Mesodermal cell (in vitro differentiated cells): ENCODE measurements around the gene FLAD1.
A peak's percentile ranks its signal among the peaks of the same experiment; 100 is the strongest.

Source experiments
- H3K27ac ChIP-seq: 2 replicates; pipeline ENCODE4 v1.7.0; 2013; ENCODE audit warnings: mild to moderate bottlenecking, low read depth, low read length, moderate library complexity; ENCODE audit not compliant: severe bottlenecking
- H3K36me3 ChIP-seq: 2 replicates; pipeline ENCODE4 v1.7.1; 2013; ENCODE audit warnings: mild to moderate bottlenecking, low read length, moderate library complexity; ENCODE audit not compliant: control insufficient read depth, insufficient read depth
- H3K4me1 ChIP-seq: one replicate; pipeline ENCODE4 v1.7.1; 2013; ENCODE audit warnings: mild to moderate bottlenecking, low read length; ENCODE audit not compliant: insufficient read depth, control insufficient read depth, poor library complexity, severe bottlenecking
- H3K4me3 ChIP-seq: 2 replicates; pipeline ENCODE4 v1.7.0; 2013; ENCODE audit warnings: low read length, control low read depth, mild to moderate bottlenecking; ENCODE audit not compliant: insufficient read depth, poor library complexity, severe bottlenecking; ENCODE audit errors: extremely low read depth
- H3K9me3 ChIP-seq: 2 replicates; pipeline ENCODE4 v1.7.1; 2013; ENCODE audit warnings: mild to moderate bottlenecking, low read length, moderate library complexity; ENCODE audit not compliant: control insufficient read depth
- WGBS, 2 experiments: methylation state at CpG; one replicate each; pipeline ENCODE4 v1.1.5; 2013; ENCODE audit warnings: missing lambda C conversion rate in 2 of 2; ENCODE audit not compliant: insufficient coverage in 2 of 2; 5-methylcytosine and 5-hydroxymethylcytosine counted together

FLAD1 gene

DNA sequence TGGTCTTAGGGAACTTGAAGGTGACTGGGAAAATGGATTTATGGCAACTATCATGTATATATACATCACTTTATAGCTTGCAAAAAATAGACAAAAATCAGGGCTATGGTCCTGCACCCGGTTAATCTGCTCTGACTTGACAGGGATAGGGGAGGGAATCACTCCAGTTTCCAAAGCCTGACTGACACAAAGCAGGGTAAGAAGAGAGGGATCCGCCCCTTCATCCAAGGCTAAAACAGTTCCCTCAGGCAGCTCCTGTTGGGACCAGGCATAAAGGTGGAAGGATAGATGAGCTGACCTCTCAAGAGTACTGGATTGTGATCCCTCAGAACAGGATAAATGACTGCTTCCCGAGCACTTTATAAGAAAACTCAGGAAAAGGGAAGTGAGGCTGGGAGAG, 28.6 kb upstream of the FLAD1 start:
- H3K4me3 ChIP-seq: no peak overlapping the region
- peaks cover 30% of the 10 kb centered on the region for H3K4me1 ChIP-seq
- H3K27ac ChIP-seq: no peak overlapping the region
- WGBS, 2 experiments: 79 to 90% methylated on average over 2 of the region's 3 CpGs
- no peaks in the 10 kb centered on the region for H3K9me3 ChIP-seq
- H3K36me3 ChIP-seq: peaks cover 35% of the 10 kb centered on the region

DNA sequence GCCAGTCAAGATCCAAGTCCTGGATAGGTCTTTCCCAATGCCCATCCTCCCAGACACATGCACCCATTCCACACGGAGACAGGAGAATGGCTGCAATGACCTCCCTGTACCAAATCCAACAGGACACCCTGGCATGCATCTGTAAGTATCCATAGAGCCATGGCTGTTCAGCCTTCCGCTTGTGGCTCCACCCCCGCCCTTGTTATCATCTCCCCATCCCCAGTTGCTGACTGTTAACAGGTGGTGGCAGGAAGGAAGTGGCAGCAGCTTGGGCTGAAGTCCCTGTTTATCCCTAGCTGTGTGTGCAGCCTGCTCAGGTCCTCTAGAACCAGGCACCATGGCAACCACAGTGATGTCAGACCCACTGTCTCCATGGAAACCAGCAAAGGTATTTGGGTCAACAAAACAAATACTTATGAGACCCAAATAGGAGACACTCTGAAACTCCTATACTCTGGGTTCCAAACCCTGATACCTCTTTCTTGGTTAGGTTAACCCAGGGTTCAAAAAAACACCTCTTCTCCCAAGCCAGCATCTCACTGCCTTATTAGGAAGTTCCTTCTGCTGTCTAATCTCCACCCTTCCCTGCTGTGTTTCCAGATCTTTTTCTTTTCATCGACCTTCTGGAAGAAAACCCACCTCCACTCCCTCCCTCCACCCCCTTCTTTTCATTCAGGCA, 28.0 kb upstream of the FLAD1 start:
- Histone ChIP-seq H3K9me3 (no peaks in the 10 kb centered on the region), H3K4me1 (peaks cover 30% of the 10 kb centered on the region), H3K4me3 (peak overlapping the region; percentile 61), H3K36me3 (peaks cover 38% of the 10 kb centered on the region), H3K27ac (peak overlapping the region; percentile 98)
- WGBS, 2 experiments: 0 to 44% methylated on average over 2 to 3 of the region's 4 CpGs

- Histone ChIP-seq H3K4me3 (peak within 1 kb of the TSS; percentile 61), H3K9me3 (no peaks in the 10 kb centered on the region), H3K4me1 (peaks cover 37% of the 10 kb centered on the region), H3K27ac (peak within 1 kb of the TSS; percentile 98), H3K36me3 (peaks cover 30% of the 10 kb centered on the region)
- WGBS, 2 experiments: 0% methylated on average over 11 to 14 of the region's 18 CpGs
These were observed 27.2 kb upstream of the FLAD1 start, which contains the start of gene PBXIP1 for GRCh38 chr1:154955718-154956543. TSS of gene PBXIP1 (minus strand) at chr1:154956099. CDS start at chr1:154953721, 2,378 bp downstream.

DNA sequence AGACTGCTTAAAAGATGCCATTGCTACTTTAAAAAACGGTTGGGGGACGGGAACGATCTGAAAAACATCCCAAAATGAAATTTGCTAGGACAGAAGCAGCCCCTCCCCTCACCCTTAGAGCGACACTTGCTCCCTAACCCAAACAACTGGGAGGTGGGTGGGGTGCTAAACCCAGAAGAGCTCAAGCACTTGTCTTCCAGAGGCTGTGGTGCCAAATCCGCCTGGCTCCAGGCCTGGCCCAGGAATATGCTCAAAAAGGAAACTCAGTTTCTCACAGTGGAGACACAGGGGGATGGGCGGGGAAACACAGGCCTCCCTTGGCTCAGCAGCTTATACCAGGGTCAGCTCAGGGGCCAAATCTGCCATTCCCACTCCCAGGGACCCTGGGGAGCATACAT, 26.6 kb upstream of the FLAD1 start:
- 10 to 21% methylated on average over 2 to 4 of the region's 6 CpGs for WGBS, 2 experiments
- Histone ChIP-seq H3K9me3 (no peaks in the 10 kb centered on the region), H3K4me1 (peaks cover 37% of the 10 kb centered on the region), H3K27ac (peak overlapping the region; percentile 23), H3K4me3 (peak overlapping the region; percentile 61), H3K36me3 (peaks cover 27% of the 10 kb centered on the region)

GRCh38 chr1:154957091-154957657, 26.0 kb upstream of the FLAD1 start:
- WGBS, 2 experiments: 59 to 80% methylated on average over 2 to 3 of the region's 9 CpGs
- H3K27ac ChIP-seq: peak overlapping the region; percentile 51
- H3K4me3 ChIP-seq: no peak overlapping the region

DNA sequence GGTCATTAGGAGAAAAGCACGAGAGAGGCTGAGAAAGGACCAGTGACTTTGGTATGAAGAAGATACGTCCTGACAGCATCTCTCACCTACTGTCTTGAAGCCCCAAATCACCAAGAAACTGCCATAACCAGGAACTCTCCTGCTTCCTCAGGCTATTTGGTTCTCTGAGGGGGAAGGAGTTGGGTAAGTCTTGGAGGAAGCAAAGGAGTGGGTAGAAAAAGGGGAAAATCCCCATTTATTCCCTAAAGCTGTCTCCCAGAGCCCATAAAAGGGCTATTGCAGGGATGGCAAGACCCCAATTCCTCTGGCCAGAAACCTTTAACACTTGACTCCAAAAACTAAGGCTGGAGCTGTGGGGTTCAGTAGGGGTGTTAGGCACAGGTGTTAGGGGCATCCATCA, 25.1 kb upstream of the FLAD1 start:
- WGBS, 2 experiments: 80% methylated on average over 1 of the region's 2 CpGs; no CpG with 5 or more reads in 1 of the 2 experiments
- H3K9me3 ChIP-seq: no peaks in the 10 kb centered on the region
- peaks cover 35% of the 10 kb centered on the region for H3K36me3 ChIP-seq
- H3K27ac ChIP-seq: no peak overlapping the region
- no peak overlapping the region for H3K4me3 ChIP-seq
- peaks cover 45% of the 10 kb centered on the region for H3K4me1 ChIP-seq

More at GRCh38 chr1:154957091-154957657, 26.0 kb upstream of the FLAD1 start:
- H3K9me3 ChIP-seq: no peaks in the 10 kb centered on the region
- H3K36me3 ChIP-seq: peaks cover 27% of the 10 kb centered on the region
- peaks cover 37% of the 10 kb centered on the region for H3K4me1 ChIP-seq

DNA sequence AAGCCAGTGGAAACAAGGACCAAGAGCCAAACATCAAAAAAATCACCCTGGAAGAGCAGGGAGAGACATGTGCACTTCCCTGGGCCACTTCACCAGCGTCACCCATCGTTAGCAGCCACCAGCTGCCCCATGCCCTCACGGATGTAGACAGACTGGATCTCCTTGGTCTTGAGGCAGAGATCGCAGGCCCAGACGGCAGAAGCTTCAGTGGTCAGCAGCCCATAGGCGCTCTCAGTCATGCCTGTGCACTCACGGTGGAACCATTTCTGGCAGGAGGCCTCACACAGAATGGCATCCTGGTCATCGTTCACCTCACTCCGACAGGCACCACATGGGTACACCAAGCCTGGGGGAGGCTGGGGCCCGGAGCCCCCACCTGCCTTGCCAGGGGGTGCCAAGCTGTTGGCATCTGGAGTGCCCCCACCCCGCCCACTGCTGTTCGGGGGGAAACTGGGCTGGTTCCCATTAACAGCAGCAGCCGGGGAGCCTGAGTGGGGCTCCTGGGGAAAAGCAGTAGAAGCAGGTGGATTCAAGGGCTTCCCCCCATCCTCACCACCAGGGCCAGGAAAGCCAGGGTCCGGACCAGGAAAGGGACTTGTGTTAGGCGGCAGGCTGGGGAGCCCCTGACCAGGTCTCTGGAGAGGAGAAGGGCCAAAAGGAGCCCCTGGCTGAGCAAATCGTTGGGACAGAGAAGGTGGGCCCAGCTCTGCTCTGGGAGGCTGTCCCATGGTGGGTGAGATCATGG, 24.3 kb upstream of the FLAD1 start:
- Histone ChIP-seq H3K36me3 (peaks cover 40% of the 10 kb centered on the region), H3K9me3 (no peaks in the 10 kb centered on the region), H3K27ac (no peak overlapping the region), H3K4me1 (peaks cover 52% of the 10 kb centered on the region), H3K4me3 (no peak overlapping the region)
- 94 to 96% methylated on average over 12 to 13 of the region's 16 CpGs for WGBS, 2 experiments

DNA sequence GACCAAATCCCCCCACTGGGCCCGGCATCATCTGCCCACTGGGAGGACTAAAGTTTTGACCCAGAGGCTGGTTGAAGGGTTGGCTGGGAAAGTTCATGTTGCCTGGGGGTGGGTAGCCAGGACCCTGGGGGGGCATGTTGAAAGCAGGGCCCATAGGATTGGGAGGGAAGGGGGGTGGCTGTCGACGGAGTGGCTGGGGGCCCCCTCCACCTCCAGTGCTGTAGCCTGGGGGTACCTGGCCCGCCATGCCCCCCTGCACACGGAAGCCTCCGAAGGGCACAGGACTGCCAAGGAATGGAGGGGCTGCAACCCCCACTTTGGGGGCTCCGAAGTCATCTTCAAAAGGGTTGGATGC, 23.7 kb upstream of the FLAD1 start:
- H3K36me3 ChIP-seq: peaks cover 45% of the 10 kb centered on the region
- peaks cover 50% of the 10 kb centered on the region for H3K4me1 ChIP-seq
- no peaks in the 10 kb centered on the region for H3K9me3 ChIP-seq
- H3K4me3 ChIP-seq: no peak overlapping the region
- no peak overlapping the region for H3K27ac ChIP-seq
- WGBS, 2 experiments: 95 to 100% methylated on average over 4 to 5 of the region's 7 CpGs

DNA sequence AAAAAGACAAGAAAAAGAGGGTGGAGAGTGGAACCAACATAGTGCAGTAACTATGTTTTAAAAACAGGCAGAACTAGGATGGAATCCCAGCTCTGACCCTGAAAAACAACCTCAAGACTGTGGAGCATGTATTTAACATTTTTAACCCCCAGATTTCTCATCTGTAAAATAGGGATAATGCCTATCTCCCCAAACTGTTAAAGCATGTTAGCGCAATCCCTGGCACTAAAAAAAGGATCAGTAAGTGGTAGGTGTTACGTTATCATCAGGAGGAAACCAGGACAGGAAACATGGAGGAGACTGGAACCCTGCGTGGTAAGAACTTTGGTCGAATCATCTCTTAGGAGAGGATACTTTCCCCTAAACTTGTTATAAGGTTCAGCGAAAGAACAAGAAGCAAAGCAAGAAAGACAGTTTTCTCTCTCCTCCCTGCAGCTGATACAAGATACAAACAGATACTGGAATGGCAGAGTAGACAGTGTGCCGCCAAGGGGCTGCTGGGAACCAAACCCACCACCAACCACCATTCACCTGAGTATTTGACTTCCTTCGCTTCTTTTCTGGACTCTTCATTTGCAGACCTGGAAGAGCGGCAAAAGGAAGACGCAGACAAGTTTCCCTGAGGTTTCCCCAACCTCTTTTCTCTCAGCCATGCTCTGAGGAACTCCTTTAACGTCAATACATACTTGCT, 22.6 kb upstream of the FLAD1 start:
- Histone ChIP-seq H3K27ac (no peak overlapping the region), H3K9me3 (no peaks in the 10 kb centered on the region), H3K4me1 (peaks cover 39% of the 10 kb centered on the region), H3K4me3 (peak overlapping the region; percentile 80), H3K36me3 (peaks cover 57% of the 10 kb centered on the region)
- 81 to 86% methylated on average over 5 to 7 of the region's 10 CpGs for WGBS, 2 experiments
